ENCODE measurements around the gene SMIM44. TPM values are rescaled to one million over a fixed set of nuclear protein-coding genes. Genes with fewer than 3 reads are reported as not detected.

SMIM44 gene
- total and polyA plus RNA-seq, 9 of the 15 experiments (the other 6 are each of a cell fraction or from before 2014, with no cell fraction given): not detected

DNA sequence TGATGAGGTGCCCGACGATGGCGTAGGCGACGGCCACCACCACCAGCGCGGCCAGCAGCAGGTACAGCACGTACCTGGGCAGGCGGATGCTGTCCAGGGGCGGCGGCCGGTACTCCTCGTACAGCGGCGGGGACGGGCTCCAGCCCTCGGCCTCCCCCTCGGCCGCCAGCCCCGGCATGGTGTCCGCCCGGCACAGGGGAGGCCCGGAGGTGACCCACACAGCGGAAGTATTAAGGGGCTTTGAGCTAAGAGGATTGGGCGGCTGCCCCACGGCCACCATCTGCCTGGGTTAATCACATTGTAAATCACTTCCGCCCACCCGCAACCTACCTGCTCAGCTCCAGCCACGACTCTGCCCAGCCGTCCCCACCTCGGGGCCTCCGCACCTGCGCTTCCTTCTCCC, at the start of gene SMIM44 (continued):
- TF ChIP-seq, protein P1, sequence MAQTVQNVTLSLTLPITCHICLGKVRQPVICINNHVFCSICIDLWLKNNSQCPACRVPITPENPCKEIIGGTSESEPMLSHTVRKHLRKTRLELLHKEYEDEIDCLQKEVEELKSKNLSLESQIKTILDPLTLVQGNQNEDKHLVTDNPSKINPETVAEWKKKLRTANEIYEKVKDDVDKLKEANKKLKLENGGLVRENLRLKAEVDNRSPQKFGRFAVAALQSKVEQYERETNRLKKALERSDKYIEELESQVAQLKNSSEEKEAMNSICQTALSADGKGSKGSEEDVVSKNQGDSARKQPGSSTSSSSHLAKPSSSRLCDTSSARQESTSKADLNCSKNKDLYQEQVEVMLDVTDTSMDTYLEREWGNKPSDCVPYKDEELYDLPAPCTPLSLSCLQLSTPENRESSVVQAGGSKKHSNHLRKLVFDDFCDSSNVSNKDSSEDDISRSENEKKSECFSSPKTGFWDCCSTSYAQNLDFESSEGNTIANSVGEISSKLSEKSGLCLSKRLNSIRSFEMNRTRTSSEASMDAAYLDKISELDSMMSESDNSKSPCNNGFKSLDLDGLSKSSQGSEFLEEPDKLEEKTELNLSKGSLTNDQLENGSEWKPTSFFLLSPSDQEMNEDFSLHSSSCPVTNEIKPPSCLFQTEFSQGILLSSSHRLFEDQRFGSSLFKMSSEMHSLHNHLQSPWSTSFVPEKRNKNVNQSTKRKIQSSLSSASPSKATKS (CRISPR knock-in tag; IDR thresholded peaks at IDR 0.05): no peak
- no peak for TF ChIP-seq CTBP1 (IDR thresholded peaks at IDR 0.05; ENCODE audit: borderline replicate concordance)
- TF ChIP-seq, protein P2, sequence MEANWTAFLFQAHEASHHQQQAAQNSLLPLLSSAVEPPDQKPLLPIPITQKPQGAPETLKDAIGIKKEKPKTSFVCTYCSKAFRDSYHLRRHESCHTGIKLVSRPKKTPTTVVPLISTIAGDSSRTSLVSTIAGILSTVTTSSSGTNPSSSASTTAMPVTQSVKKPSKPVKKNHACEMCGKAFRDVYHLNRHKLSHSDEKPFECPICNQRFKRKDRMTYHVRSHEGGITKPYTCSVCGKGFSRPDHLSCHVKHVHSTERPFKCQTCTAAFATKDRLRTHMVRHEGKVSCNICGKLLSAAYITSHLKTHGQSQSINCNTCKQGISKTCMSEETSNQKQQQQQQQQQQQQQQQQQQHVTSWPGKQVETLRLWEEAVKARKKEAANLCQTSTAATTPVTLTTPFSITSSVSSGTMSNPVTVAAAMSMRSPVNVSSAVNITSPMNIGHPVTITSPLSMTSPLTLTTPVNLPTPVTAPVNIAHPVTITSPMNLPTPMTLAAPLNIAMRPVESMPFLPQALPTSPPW (CRISPR knock-in tag; IDR thresholded peaks at IDR 0.05): no peak
- no peak for TF ChIP-seq CTCF (IDR thresholded peaks at IDR 0.05 in 2 of 3, conservative IDR thresholded peaks at IDR 0.05 in 1 of 3; ENCODE audit: insufficient read depth in 2 of 3, low read depth in 1 of 3, low read length in 3 of 3)
- TF ChIP-seq MED1 (CRISPR knock-in tag; IDR thresholded peaks at IDR 0.05; ENCODE audit: borderline replicate concordance): no peak

All from K562 (cell line).